Neural progenitor cell (in vitro differentiated cells): ENCODE measurements around the gene ZNF234. TPM values are rescaled to one million over a fixed set of nuclear protein-coding genes. Genes with fewer than 3 reads are reported as not detected.

Source experiments
- DNase-seq: peaks from one replicate; pipeline ENCODE4 v3.0.0-alpha.2; 2016; ENCODE audit warnings: low spot score
- H2AFZ ChIP-seq: fragments of 200-600 bp; sonication (generic); replicated peaks from 2 replicates; pipeline ENCODE4 v1.6.1; 2016; ENCODE audit warnings: antibody characterized with exemption
- H3F3A ChIP-seq: fragments of 200-600 bp; sonication (generic); 2 replicates; pipeline ENCODE4 v1.6.1; 2016; ENCODE audit warnings: antibody characterized with exemption, low read depth
- H3K27ac ChIP-seq: fragments of 200-600 bp; sonication (generic); 2 replicates; pipeline ENCODE4 v1.5.1; 2016; ENCODE audit warnings: mild to moderate bottlenecking
- H3K27me3 ChIP-seq: fragments of 200-600 bp; sonication (generic); 2 replicates; pipeline ENCODE4 v1.6.1; 2016; ENCODE audit warnings: mild to moderate bottlenecking, moderate library complexity
- H3K36me3 ChIP-seq: fragments of 200-600 bp; sonication (generic); 2 replicates; pipeline ENCODE4 v1.5.1; 2016
- H3K4me1 ChIP-seq: fragments of 200-600 bp; sonication (generic); 2 replicates; pipeline ENCODE4 v1.6.1; 2016; ENCODE audit warnings: mixed run types
- H3K4me2 ChIP-seq: fragments of 200-600 bp; sonication (generic); 2 replicates; pipeline ENCODE4 v1.6.1; 2016
- H3K4me3 ChIP-seq: fragments of 200-600 bp; sonication (generic); 2 replicates; pipeline ENCODE4 v1.5.1; 2016
- H3K79me2 ChIP-seq: fragments of 200-600 bp; sonication (generic); 2 replicates; pipeline ENCODE4 v1.6.1; 2016; ENCODE audit warnings: low read depth
- H3K9ac ChIP-seq: fragments of 200-600 bp; sonication (generic); 2 replicates; pipeline ENCODE4 v1.6.1; 2016
- H3K9me3 ChIP-seq: fragments of 200-600 bp; sonication (generic); 2 replicates; pipeline ENCODE4 v1.5.1; 2016; ENCODE audit warnings: low read depth
- H4K20me1 ChIP-seq: fragments of 200-600 bp; sonication (generic); 2 replicates; pipeline ENCODE4 v1.6.1; 2016; ENCODE audit warnings: low read depth
- H3K27ac Mint-ChIP-seq: 3 replicates; pipeline ENCODE4 v1.8.0; 2021; ENCODE audit warnings: mixed read lengths
- H3K27me3 Mint-ChIP-seq: 2 replicates; pipeline ENCODE4 v1.8.0; 2022; ENCODE audit warnings: low read depth, mild to moderate bottlenecking, inconsistent platforms, moderate library complexity, mixed read lengths; ENCODE audit not compliant: insufficient read depth
- H3K36me3 Mint-ChIP-seq: 3 replicates; pipeline ENCODE4 v1.8.0; 2021; ENCODE audit warnings: mixed read lengths
- H3K4me1 Mint-ChIP-seq: 3 replicates; pipeline ENCODE4 v1.8.0; 2021; ENCODE audit warnings: mixed read lengths
- H3K4me3 Mint-ChIP-seq: 3 replicates; pipeline ENCODE4 v1.8.0; 2021; ENCODE audit warnings: mild to moderate bottlenecking, moderate library complexity, mixed read lengths
- H3K9me3 Mint-ChIP-seq: 3 replicates; pipeline ENCODE4 v1.8.0; 2020; ENCODE audit warnings: mixed read lengths
- CTCF ChIP-seq: fragments of 200-600 bp; sonication (generic); IDR thresholded peaks from 2 replicates; pipeline ENCODE4 v1.5.1; 2017; ENCODE audit warnings: antibody characterized with exemption, mild to moderate bottlenecking
- EZH2 ChIP-seq: fragments of 200-600 bp; sonication (generic); IDR thresholded peaks from 2 replicates; pipeline ENCODE4 v1.6.1; 2017; ENCODE audit warnings: antibody characterized with exemption, mild to moderate bottlenecking, moderate library complexity
- EZH2phosphoT487 ChIP-seq: fragments of 200-600 bp; sonication (generic); IDR thresholded peaks from 2 replicates; pipeline ENCODE4 v1.6.1; 2017; ENCODE audit warnings: antibody characterized with exemption
- total RNA-seq: library from RNA; depleted of rRNA; stranded (reverse); fragments of >200 nt; gene quantifications from 2 replicates; pipeline ENCODE4 v1.2.3, GENCODE V29; 2015; ENCODE audit warnings: low replicate concordance

Gene ZNF234
- 10.9 and 14.1 TPM in 2 replicates for total RNA-seq

GRCh38 chr19:44141191-44142058, at the start of gene ZNF234:
Gene ZNF234, plus strand, starts transcription at chr19:44141554. Its CDS starts 3,079 bp downstream, at chr19:44144633.
- H3K4me1 ChIP-seq: peaks cover 8% of the 10 kb centered on the region
- TF ChIP-seq EZH2 (no peak), CTCF (peak; percentile 13)
- Mint-ChIP-seq H3K4me1 (peaks cover 15% of the 10 kb centered on the region), H3K27ac (peak within 1 kb of the TSS; percentile 19), H3K27me3 (peaks cover 2% of the 10 kb centered on the region), H3K36me3 (peaks cover 9% of the 10 kb centered on the region), H3K4me3 (peak within 1 kb of the TSS; percentile 89), H3K9me3 (peaks cover 4% of the 10 kb centered on the region)
- peak within 1 kb of the TSS; percentile 96 for H2AFZ ChIP-seq
- no peaks in the 10 kb centered on the region for H4K20me1 ChIP-seq
- DNase-seq: peak; percentile 85
- H3K27me3 ChIP-seq: no peaks in the 10 kb centered on the region
- H3F3A ChIP-seq: peaks cover 5% of the 10 kb centered on the region
- no peaks in the 10 kb centered on the region for H3K36me3 ChIP-seq
- H3K27ac ChIP-seq: no peak within 1 kb of the TSS
- no peaks in the 10 kb centered on the region for H3K9me3 ChIP-seq
- H3K9ac ChIP-seq: peak within 1 kb of the TSS; percentile 24
- H3K79me2 ChIP-seq: peaks cover 10% of the 10 kb centered on the region
- peak within 1 kb of the TSS; percentile 64 for H3K4me3 ChIP-seq
- H3K4me2 ChIP-seq: peak within 1 kb of the TSS; percentile 87

- DNase-seq: no peak
- no peak overlapping the region for H3K27ac ChIP-seq
- peaks cover 4% of the 10 kb centered on the region for H3K4me1 Mint-ChIP-seq
- H3K9me3 ChIP-seq: no peaks in the 10 kb centered on the region
- no peak for TF ChIP-seq EZH2
- no peak for TF ChIP-seq CTCF
- TF ChIP-seq EZH2phosphoT487: no peak
- no peaks in the 10 kb centered on the region for H3F3A ChIP-seq
- H3K4me1 ChIP-seq: peaks cover 9% of the 10 kb centered on the region
- no peaks in the 10 kb centered on the region for H3K9me3 Mint-ChIP-seq
- H2AFZ ChIP-seq: no peak overlapping the region
- H4K20me1 ChIP-seq: no peaks in the 10 kb centered on the region
- no peaks in the 10 kb centered on the region for H3K36me3 ChIP-seq
- H3K27me3 Mint-ChIP-seq: peaks cover 9% of the 10 kb centered on the region
- no peaks in the 10 kb centered on the region for H3K27me3 ChIP-seq
- peaks cover 5% of the 10 kb centered on the region for H3K36me3 Mint-ChIP-seq
- H3K79me2 ChIP-seq: peaks cover 22% of the 10 kb centered on the region
- H3K9ac ChIP-seq: no peak overlapping the region
- H3K27ac Mint-ChIP-seq: no peak overlapping the region
- H3K4me2 ChIP-seq: no peak overlapping the region
- no peak overlapping the region for H3K4me3 Mint-ChIP-seq
- H3K4me3 ChIP-seq: no peak overlapping the region
Observed at GRCh38 chr19:44092108-44092507, 49.2 kb upstream of the ZNF234 start.

GRCh38 chr19:44093931-44094765, 47.2 kb upstream of the ZNF234 start, which contains the start of gene ZNF224:
Gene ZNF224, plus strand, starts transcription at chr19:44094361. Its CDS starts 3,513 bp downstream, at chr19:44097874.
- no peaks in the 10 kb centered on the region for H3K9me3 Mint-ChIP-seq
- no peaks in the 10 kb centered on the region for H3K36me3 ChIP-seq
- peaks cover 9% of the 10 kb centered on the region for H3K4me1 ChIP-seq
- peak within 1 kb of the TSS; percentile 83 for H3K4me2 ChIP-seq
- peaks cover 8% of the 10 kb centered on the region for H3K27me3 Mint-ChIP-seq
- peak within 1 kb of the TSS; percentile 98 for H3K4me3 Mint-ChIP-seq
- H3K27me3 ChIP-seq: no peaks in the 10 kb centered on the region
- peak within 1 kb of the TSS; percentile 62 for H3K9ac ChIP-seq
- peaks cover 4% of the 10 kb centered on the region for H3K4me1 Mint-ChIP-seq
- H3K4me3 ChIP-seq: peak within 1 kb of the TSS; percentile 72
- TF ChIP-seq EZH2 (no peak), CTCF (no peak), EZH2phosphoT487 (no peak)
- H3K9me3 ChIP-seq: no peaks in the 10 kb centered on the region
- H3K27ac ChIP-seq: no peak within 1 kb of the TSS
- peak within 1 kb of the TSS; percentile 81 for H3K27ac Mint-ChIP-seq
- H3K79me2 ChIP-seq: peaks cover 22% of the 10 kb centered on the region
- H3K36me3 Mint-ChIP-seq: peaks cover 9% of the 10 kb centered on the region
- peak; percentile 95 for DNase-seq
- peak within 1 kb of the TSS; percentile 97 for H2AFZ ChIP-seq
- no peaks in the 10 kb centered on the region for H3F3A ChIP-seq
- H4K20me1 ChIP-seq: no peaks in the 10 kb centered on the region
